SK-N-SH (cell line): ENCODE data around the gene CCDC80. TPM values are rescaled to one million over a fixed set of nuclear protein-coding genes. Genes with fewer than 3 reads are reported as not detected.

Experiments used
- CTCF ChIA-PET: fragments of 300-600, 350-600 bp; formaldehyde crosslinking; extraction: SDS; loops from one replicate; lab custom pipeline; 2021; lab: Yijun Ruan, JAX
- POLR2A ChIA-PET: fragments of 350-600 bp; sonication (Branson Sonifier 250); formaldehyde crosslinking; extraction: SDS; loops from one replicate; lab custom pipeline; 2020; ENCODE audit warnings: antibody characterized with exemption, inconsistent platforms; lab: Yijun Ruan, JAX
- DNase-seq: peaks from one replicate; pipeline ENCODE4 v3.0.0; 2012
- H2AFZ ChIP-seq: fragments of 200-600 bp; sonication (generic); 2 replicates; pipeline ENCODE4 v1.8.1; 2016; ENCODE audit warnings: antibody characterized with exemption, mild to moderate bottlenecking, low read depth
- H3F3A ChIP-seq: fragments of 200-600 bp; sonication (generic); replicated peaks from 2 replicates; pipeline ENCODE3; 2016; ENCODE audit warnings: antibody characterized with exemption, mild to moderate bottlenecking; ENCODE audit not compliant: insufficient read depth
- H3K27ac ChIP-seq, 2 experiments: fragments of 200-500 bp in 1 of 2; fragments of 200-600 bp in 1 of 2; sonication (Bioruptor generic) in 1 of 2; sonication (generic), shearing (Covaris generic) in 1 of 2; 2 replicates each; pipeline versions ENCODE4 v1.5.1 to v1.6.1; 2014 to 2016; ENCODE audit warnings: low read depth in 2 of 2, inconsistent platforms in 1 of 2, low read length in 1 of 2, mild to moderate bottlenecking in 1 of 2, mixed read lengths in 1 of 2
- H3K27me3 ChIP-seq: fragments of 200-600 bp; sonication (generic), shearing (Covaris generic); 2 replicates; pipeline ENCODE4 v1.6.1; 2016; ENCODE audit warnings: mixed run types; ENCODE audit not compliant: insufficient read depth
- H3K36me3 ChIP-seq, 2 experiments: fragments of 200-500 bp in 1 of 2; fragments of 200-600 bp in 1 of 2; sonication (Bioruptor generic) in 1 of 2; sonication (generic) in 1 of 2; replicated peaks in 1 of 2; 2 replicates each; pipeline versions ENCODE3 to v1.5.1; 2014 to 2016; ENCODE audit warnings: low read length in 1 of 2, mild to moderate bottlenecking in 1 of 2; ENCODE audit not compliant: insufficient read depth in 2 of 2, control insufficient read depth in 1 of 2
- H3K4me1 ChIP-seq, 2 experiments: fragments of 200-500 bp in 1 of 2; fragments of 200-600 bp in 1 of 2; sonication (Bioruptor generic) in 1 of 2; sonication (generic), shearing (Covaris generic) in 1 of 2; 2 replicates each; pipeline versions ENCODE4 v1.5.1 to v1.6.1; 2014 to 2016; ENCODE audit warnings: low read depth in 1 of 2, low read length in 1 of 2, mixed run types in 1 of 2; ENCODE audit not compliant: insufficient read depth in 2 of 2, control insufficient read depth in 1 of 2
- H3K4me2 ChIP-seq: fragments of 200-600 bp; sonication (generic), shearing (Covaris generic); 2 replicates; pipeline ENCODE4 v1.6.1; 2017; ENCODE audit warnings: mixed run types
- H3K4me3 ChIP-seq, 2 experiments: fragments of 200-500 bp in 1 of 2; fragments of 200-600 bp in 1 of 2; sonication (Bioruptor generic) in 1 of 2; sonication (generic), shearing (Covaris generic) in 1 of 2; 2 replicates each; pipeline versions ENCODE4 v1.5.1 to v1.8.1; 2014 to 2016; ENCODE audit warnings: low read depth in 2 of 2, inconsistent platforms in 1 of 2, low read length in 1 of 2, mild to moderate bottlenecking in 1 of 2, mixed read lengths in 1 of 2, moderate library complexity in 1 of 2
- H3K79me2 ChIP-seq: fragments of 200-600 bp; sonication (generic); 2 replicates; pipeline ENCODE4 v1.8.1; 2017; ENCODE audit warnings: mild to moderate bottlenecking; ENCODE audit not compliant: insufficient read depth
- H3K9ac ChIP-seq: fragments of 200-600 bp; sonication (generic); 2 replicates; pipeline ENCODE4 v1.6.1; 2017; ENCODE audit warnings: mixed run types
- H3K9me2 ChIP-seq: fragments of 200-600 bp; sonication (generic); 2 replicates; pipeline ENCODE4 v1.6.1; 2017; ENCODE audit warnings: mixed run types
- H3K9me3 ChIP-seq: fragments of 200-600 bp; sonication (generic); 2 replicates; pipeline ENCODE4 v1.6.1; 2017; ENCODE audit warnings: mixed run types, mild to moderate bottlenecking, moderate library complexity
- H4K20me1 ChIP-seq: fragments of 200-600 bp; sonication (generic); 2 replicates; pipeline ENCODE4 v1.6.1; 2017; ENCODE audit warnings: mild to moderate bottlenecking, mixed run types; ENCODE audit not compliant: insufficient read depth
- ELF1 ChIP-seq: IDR thresholded peaks from 2 replicates; pipeline ENCODE4 v1.4.0; 2012
- EP300 ChIP-seq, 2 experiments: IDR thresholded peaks; 2 replicates each; pipeline versions ENCODE4 v1.4.0 to v1.6.1; 2012; ENCODE audit warnings: borderline replicate concordance in 1 of 2, low read depth in 1 of 2, low read length in 1 of 2
- EZH2phosphoT487 ChIP-seq: fragments of 200-600 bp; sonication (generic); IDR thresholded peaks from 2 replicates; pipeline ENCODE4 v1.6.1; 2017; ENCODE audit warnings: low read depth, mixed run types, mild to moderate bottlenecking, antibody characterized with exemption, moderate library complexity, borderline replicate concordance
- FOSL2 ChIP-seq: IDR thresholded peaks from 2 replicates; pipeline ENCODE4 v1.4.0; 2012; ENCODE audit warnings: low read depth, mild to moderate bottlenecking, moderate library complexity, borderline replicate concordance
- FOXJ3 ChIP-seq: sonication (generic); formaldehyde crosslinking; IDR thresholded peaks from 2 replicates; pipeline ENCODE4 v1.5.1; 2020; ENCODE audit warnings: mild to moderate bottlenecking, missing genetic modification reagents
- FOXM1 ChIP-seq: IDR thresholded peaks from 2 replicates; pipeline ENCODE4 v1.4.0; 2012; ENCODE audit warnings: low read depth, mild to moderate bottlenecking
- GABPA ChIP-seq: IDR thresholded peaks from 2 replicates; pipeline ENCODE4 v1.4.0; 2012; ENCODE audit warnings: low read depth, mild to moderate bottlenecking
- IRF3 ChIP-seq: fragments of 150-350 bp; IDR thresholded peaks from 2 replicates; pipeline ENCODE4 v1.6.1; 2016; ENCODE audit warnings: mild to moderate bottlenecking, low read depth, low read length
- JUND ChIP-seq: IDR thresholded peaks from 2 replicates; pipeline ENCODE4 v1.4.0; 2012
- MXI1 ChIP-seq: IDR thresholded peaks from 2 replicates; pipeline ENCODE4 v1.6.1; 2012; ENCODE audit warnings: mild to moderate bottlenecking, low read depth, low read length, improper control_type of control experiment
- NFIC ChIP-seq: IDR thresholded peaks from 2 replicates; pipeline ENCODE4 v1.4.0; 2012; ENCODE audit warnings: borderline replicate concordance
- NRF1 ChIP-seq: IDR thresholded peaks from 2 replicates; pipeline ENCODE4 v1.6.1; 2012; ENCODE audit warnings: low read depth, mild to moderate bottlenecking, low read length
- PBX3 ChIP-seq: IDR thresholded peaks from 2 replicates; pipeline ENCODE4; 2012
- POLR2AphosphoS5 ChIP-seq: IDR thresholded peaks from 2 replicates; pipeline ENCODE4 v1.6.1; 2012; ENCODE audit warnings: low read depth, low read length
- RCOR1 ChIP-seq: fragments of 150-350 bp; IDR thresholded peaks from 2 replicates; pipeline ENCODE4 v1.6.1; 2017; ENCODE audit warnings: antibody characterized with exemption, low read length
- RFX5 ChIP-seq: IDR thresholded peaks from 2 replicates; pipeline ENCODE4 v1.6.1; 2012; ENCODE audit warnings: mild to moderate bottlenecking, improper control_type of control experiment, low read length
- RXRA ChIP-seq: IDR thresholded peaks from 2 replicates; pipeline ENCODE4 v1.4.0; 2012; ENCODE audit warnings: low read depth, mild to moderate bottlenecking, borderline replicate concordance
- TCF12 ChIP-seq: IDR thresholded peaks from 2 replicates; pipeline ENCODE4 v1.4.0; 2012
- USF1 ChIP-seq: IDR thresholded peaks from 2 replicates; pipeline ENCODE4 v1.4.0; 2012; ENCODE audit warnings: low read depth, borderline replicate concordance
- WGBS: methylation state at CpG from one replicate; pipeline ENCODE4 v1.1.6; 2017; ENCODE audit warnings: low lambda C conversion rate; 5-methylcytosine and 5-hydroxymethylcytosine counted together
- polyA plus RNA-seq, 3 experiments: library from polyadenylated mRNA; depleted of rRNA; stranded (reverse); fragments of >200 nt; gene quantifications; 2 replicates each; pipeline ENCODE4 v1.2.3, GENCODE V29; 2012

Gene CCDC80
- polyA plus RNA-seq, 1 of the 3 experiments (the other 2 are of a cell fraction), result 83.4 TPM

- Histone ChIP-seq H3K79me2 (no peaks in the 10 kb centered on the region), H3K9ac (peak overlapping the region; percentile 61), H4K20me1 (no peaks in the 10 kb centered on the region), H3K36me3 (no peaks in the 10 kb centered on the region), H3K4me3 (no peak overlapping the region), H3K9me3 (no peaks in the 10 kb centered on the region), H3K4me1 (peaks cover 6 to 51% of the 10 kb centered on the region in 2 experiments), H3K27ac (peak overlapping the region; percentile 90 to 94), H3F3A (peaks cover 56% of the 10 kb centered on the region)
- no peak for DNase-seq
- 58% methylated on average over 5 of the region's 5 CpGs for WGBS
- ChIA-PET POLR2A (no interaction called here), CTCF (no interaction called here)
- TF ChIP-seq MXI1 (no peak), NRF1 (no peak), EP300 (IDR thresholded peaks at IDR 0.05; ENCODE audit: borderline replicate concordance in 1 of 2, low read depth in 1 of 2, low read length in 1 of 2) (no peak), FOSL2 (no peak), PBX3 (no peak), TCF12 (no peak), IRF3 (no peak), FOXJ3 (CRISPR knock-in tag) (no peak), NFIC (no peak), RFX5 (no peak), FOXM1 (no peak), GABPA (no peak), JUND (no peak)
- TF ChIP-seq, all 33 proteins: peak for 0
- H3K27me3 ChIP-seq, result no peaks in the 10 kb centered on the region
- no peaks in the 10 kb centered on the region for H3K9me2 ChIP-seq
- peak overlapping the region; percentile 48 for H3K4me2 ChIP-seq
- H2AFZ ChIP-seq, result peak overlapping the region; percentile 3; the same call in 1 of the 2 replicates
Observed at GRCh38 chr3:112672716-112673541, 32.0 kb upstream of the CCDC80 start.

- POLR2A ChIA-PET, result no interaction called here
- CTCF ChIA-PET, result no interaction called here
- Histone ChIP-seq H3K4me1 (peaks cover 6 to 46% of the 10 kb centered on the region in 2 experiments), H3K27ac (peak overlapping the region; percentile 90 to 94), H3F3A (peaks cover 48% of the 10 kb centered on the region), H3K9me3 (no peaks in the 10 kb centered on the region), H3K4me2 (peak overlapping the region; percentile 48), H2AFZ (peak overlapping the region; percentile 38), H3K9ac (peak overlapping the region; percentile 61), H3K27me3 (no peaks in the 10 kb centered on the region), H4K20me1 (no peaks in the 10 kb centered on the region), H3K4me3 (no peak overlapping the region), H3K9me2 (no peaks in the 10 kb centered on the region), H3K36me3 (no peaks in the 10 kb centered on the region), H3K79me2 (no peaks in the 10 kb centered on the region)
- DNase-seq, result no peak
- 29% methylated on average over 4 of the region's 4 CpGs for WGBS
- TF ChIP-seq USF1, result no peak
- no peak for TF ChIP-seq RCOR1
- TF ChIP-seq FOXJ3 (CRISPR knock-in tag), result no peak
- peak; percentile 48 for TF ChIP-seq ELF1
- TF ChIP-seq POLR2AphosphoS5, result peak; percentile 70; the same call in 1 of the 2 replicates
- no peak for TF ChIP-seq EZH2phosphoT487
- TF ChIP-seq RXRA, result peak; percentile 42; the same call in 1 of the 2 replicates
- TF ChIP-seq JUND, result peak; percentile 79
- peak; percentile 36; the same call in 1 of the 2 replicates for TF ChIP-seq GABPA
- TF ChIP-seq TCF12, result peak; percentile 93
- TF ChIP-seq NFIC, result peak; percentile 93
Observed at GRCh38 chr3:112671930-112672715, 31.2 kb upstream of the CCDC80 start.
